ENCODE measurements around the gene SELENOW. TPM values are rescaled to one million over a fixed set of nuclear protein-coding genes. Genes with fewer than 3 reads are reported as not detected.
"Not testable (repeated sequence)": the region's sequence is repeated elsewhere in the genome, so short reads cannot be mapped to it uniquely, and the experiment has no call there.

SELENOW gene
- total and polyA plus RNA-seq, 2 donors from 2014 or later, result 254 to 530 TPM

GRCh38 chr19:47762615-47763308 lies 15.7 kb upstream of the SELENOW start:
- Histone ChIP-seq H3K4me3 (ENCODE audit: low read length in 3 of 3) (no peak overlapping the region), H3K27ac (ENCODE audit: low read depth in 2 of 2, low read length in 2 of 2) (no peak overlapping the region), H3K9me3 (ENCODE audit: control insufficient read depth in 2 of 3, insufficient read depth in 1 of 3, low read length in 3 of 3) (no peaks in the 10 kb centered on the region), H3K4me1 (ENCODE audit: control insufficient read depth in 2 of 3, insufficient read depth in 2 of 3, low read depth in 1 of 3, low read length in 3 of 3) (no peaks in the 10 kb centered on the region), H3K27me3 (ENCODE audit: control insufficient read depth, insufficient read depth, low read length) (no peaks in the 10 kb centered on the region), H3K9ac (ENCODE audit: low read length in 3 of 3) (no peak overlapping the region), H3K36me3 (ENCODE audit: control insufficient read depth in 2 of 3, insufficient read depth in 3 of 3, low read length in 3 of 3) (peaks cover 2 to 3% (median 3%) of the 10 kb centered on the region in 3 donors)
- peak in 2 of 5 donors; percentile 23 to 74 for DNase-seq
- intact Hi-C loops (cut with DNase I), result no loop called here
- no peak for TF ChIP-seq CTCF (IDR thresholded peaks at IDR 0.05; ENCODE audit: borderline replicate concordance, extremely low read depth, insufficient read depth)
- FAIRE-seq, result no peak

GRCh38 chr19:47764705-47765104 lies 13.8 kb upstream of the SELENOW start:
- H3K4me1 ChIP-seq (ENCODE audit: control insufficient read depth in 2 of 3, insufficient read depth in 2 of 3, low read depth in 1 of 3, low read length in 3 of 3); H3K27ac ChIP-seq (ENCODE audit: low read depth in 2 of 2, low read length in 2 of 2); H3K9me3 ChIP-seq (ENCODE audit: control insufficient read depth in 2 of 3, insufficient read depth in 1 of 3, low read length in 3 of 3); H3K4me3 ChIP-seq (ENCODE audit: low read length in 3 of 3); H3K9ac ChIP-seq (ENCODE audit: low read length in 3 of 3); H3K36me3 ChIP-seq (ENCODE audit: control insufficient read depth in 2 of 3, insufficient read depth in 3 of 3, low read length in 3 of 3); H3K27me3 ChIP-seq (ENCODE audit: control insufficient read depth, insufficient read depth, low read length); intact Hi-C loops (cut with DNase I); DNase-seq; FAIRE-seq: not testable (repeated sequence)

- peak; percentile 79 for TF ChIP-seq CTCF (IDR thresholded peaks at IDR 0.05; ENCODE audit: borderline replicate concordance, extremely low read depth, insufficient read depth)
- FAIRE-seq, result no peak
Observed at GRCh38 chr19:47765523-47766358, 12.8 kb upstream of the SELENOW start.

GRCh38 chr19:47766359-47766620 lies 12.2 kb upstream of the SELENOW start:
- TF ChIP-seq CTCF (IDR thresholded peaks at IDR 0.05; ENCODE audit: borderline replicate concordance, extremely low read depth, insufficient read depth), result no peak
- Histone ChIP-seq H3K27ac (ENCODE audit: low read depth in 2 of 2, low read length in 2 of 2) (no peak overlapping the region), H3K4me1 (ENCODE audit: control insufficient read depth in 2 of 3, insufficient read depth in 2 of 3, low read depth in 1 of 3, low read length in 3 of 3) (no peaks in the 10 kb centered on the region), H3K9ac (ENCODE audit: low read length in 3 of 3) (no peak overlapping the region), H3K9me3 (ENCODE audit: control insufficient read depth in 2 of 3, insufficient read depth in 1 of 3, low read length in 3 of 3) (no peaks in the 10 kb centered on the region), H3K4me3 (ENCODE audit: low read length in 3 of 3) (no peak overlapping the region), H3K36me3 (ENCODE audit: control insufficient read depth in 2 of 3, insufficient read depth in 3 of 3, low read length in 3 of 3) (no peaks in the 10 kb centered on the region), H3K27me3 (ENCODE audit: control insufficient read depth, insufficient read depth, low read length) (no peaks in the 10 kb centered on the region)
- DNase-seq (peak in 1 of 5 donors; percentile 49), FAIRE-seq (no peak)
- intact Hi-C loops (cut with DNase I), result no loop called here

More at GRCh38 chr19:47765523-47766358, 12.8 kb upstream of the SELENOW start:
- peak; percentile 77 to 86 (median 82) for DNase-seq
- no peaks in the 10 kb centered on the region for H3K36me3 ChIP-seq (ENCODE audit: control insufficient read depth in 2 of 3, insufficient read depth in 3 of 3, low read length in 3 of 3)
- no peak overlapping the region for H3K27ac ChIP-seq (ENCODE audit: low read depth in 2 of 2, low read length in 2 of 2)
- no peaks in the 10 kb centered on the region for H3K9me3 ChIP-seq (ENCODE audit: control insufficient read depth in 2 of 3, insufficient read depth in 1 of 3, low read length in 3 of 3)
- no peak overlapping the region for H3K9ac ChIP-seq (ENCODE audit: low read length in 3 of 3)
- no peak overlapping the region for H3K4me3 ChIP-seq (ENCODE audit: low read length in 3 of 3)
- intact Hi-C loops (cut with DNase I), result no loop called here
- no peaks in the 10 kb centered on the region for H3K27me3 ChIP-seq (ENCODE audit: control insufficient read depth, insufficient read depth, low read length)
- no peaks in the 10 kb centered on the region for H3K4me1 ChIP-seq (ENCODE audit: control insufficient read depth in 2 of 3, insufficient read depth in 2 of 3, low read depth in 1 of 3, low read length in 3 of 3)

Data from kidney (tissue), 14 donors.